ENCODE results near the gene TRPM5.

Gene TRPM5

DNA sequence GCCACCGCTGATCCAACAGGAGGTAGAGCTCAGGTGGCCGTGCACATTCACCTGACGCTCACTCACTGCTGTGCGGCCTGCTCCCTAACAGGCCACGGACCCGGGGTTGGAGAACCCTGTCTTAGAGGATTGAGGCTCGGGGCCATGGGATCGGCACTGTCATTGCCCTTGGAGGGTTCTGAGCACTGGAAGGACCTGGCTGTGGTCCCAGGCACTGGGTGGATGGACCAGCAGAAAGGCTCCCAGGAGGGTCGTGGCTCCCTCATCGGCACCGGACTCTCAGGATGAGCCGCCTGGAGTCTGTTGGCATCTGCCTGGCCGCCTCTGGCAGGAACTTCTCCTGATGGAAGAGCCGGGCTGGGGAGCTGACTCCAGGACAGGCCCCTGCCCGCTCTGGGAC lies 7.0 kb upstream of the TRPM5 start:
- no peak for TF ChIP-seq CTCF (IDR thresholded peaks at IDR 0.05; ENCODE audit: insufficient read depth, missing control alignments)
- no peak for FAIRE-seq
- DNase-seq (ENCODE audit: insufficient read length, low spot score), result no peak

DNA sequence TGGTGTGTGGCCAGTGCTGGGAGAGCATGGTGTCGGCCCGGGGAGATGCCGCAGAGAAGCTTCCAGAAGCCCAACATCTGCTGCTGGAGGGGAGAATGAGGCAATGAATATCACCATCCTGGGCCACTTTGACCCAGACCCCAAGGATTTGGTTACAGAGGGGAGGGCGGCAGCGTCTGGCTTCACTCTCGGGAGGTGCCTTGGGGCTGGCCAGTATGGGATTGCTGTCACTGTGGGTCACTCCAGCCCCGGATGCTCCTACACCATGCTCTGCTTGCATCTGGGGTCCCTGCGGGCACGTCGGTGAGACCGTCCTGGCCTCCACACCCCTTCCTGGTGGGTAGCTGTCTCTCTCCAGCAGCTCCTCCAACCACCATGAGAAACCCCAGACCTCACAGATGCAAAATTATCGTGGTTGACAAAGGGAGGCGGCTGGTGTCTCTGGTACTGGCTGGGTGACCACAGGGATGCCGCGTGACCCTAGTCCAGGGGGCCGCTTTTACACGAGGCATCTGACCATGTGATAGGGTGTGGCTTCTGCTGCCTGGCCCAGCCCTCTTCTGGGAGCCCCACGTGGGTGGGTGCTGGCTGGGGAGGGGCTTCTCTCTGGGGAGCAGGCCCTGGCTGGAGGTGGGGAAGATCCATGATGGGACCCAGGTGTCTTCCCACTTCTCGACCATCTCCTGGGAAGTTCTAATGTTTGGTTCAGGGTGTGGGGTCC lies 6.2 kb upstream of the TRPM5 start:
- TF ChIP-seq CTCF (IDR thresholded peaks at IDR 0.05; ENCODE audit: insufficient read depth, missing control alignments), result no peak
- no peak for DNase-seq (ENCODE audit: insufficient read length, low spot score)

GRCh38 chr11:2449548-2450320 lies 5.4 kb upstream of the TRPM5 start:
- TF ChIP-seq CTCF (IDR thresholded peaks at IDR 0.05; ENCODE audit: insufficient read depth, missing control alignments), result no peak
- no peak for DNase-seq (ENCODE audit: insufficient read length, low spot score)
- FAIRE-seq, result no peak

More for the DNA sequence above, 6.2 kb upstream of the TRPM5 start:
- FAIRE-seq, result no peak

DNA sequence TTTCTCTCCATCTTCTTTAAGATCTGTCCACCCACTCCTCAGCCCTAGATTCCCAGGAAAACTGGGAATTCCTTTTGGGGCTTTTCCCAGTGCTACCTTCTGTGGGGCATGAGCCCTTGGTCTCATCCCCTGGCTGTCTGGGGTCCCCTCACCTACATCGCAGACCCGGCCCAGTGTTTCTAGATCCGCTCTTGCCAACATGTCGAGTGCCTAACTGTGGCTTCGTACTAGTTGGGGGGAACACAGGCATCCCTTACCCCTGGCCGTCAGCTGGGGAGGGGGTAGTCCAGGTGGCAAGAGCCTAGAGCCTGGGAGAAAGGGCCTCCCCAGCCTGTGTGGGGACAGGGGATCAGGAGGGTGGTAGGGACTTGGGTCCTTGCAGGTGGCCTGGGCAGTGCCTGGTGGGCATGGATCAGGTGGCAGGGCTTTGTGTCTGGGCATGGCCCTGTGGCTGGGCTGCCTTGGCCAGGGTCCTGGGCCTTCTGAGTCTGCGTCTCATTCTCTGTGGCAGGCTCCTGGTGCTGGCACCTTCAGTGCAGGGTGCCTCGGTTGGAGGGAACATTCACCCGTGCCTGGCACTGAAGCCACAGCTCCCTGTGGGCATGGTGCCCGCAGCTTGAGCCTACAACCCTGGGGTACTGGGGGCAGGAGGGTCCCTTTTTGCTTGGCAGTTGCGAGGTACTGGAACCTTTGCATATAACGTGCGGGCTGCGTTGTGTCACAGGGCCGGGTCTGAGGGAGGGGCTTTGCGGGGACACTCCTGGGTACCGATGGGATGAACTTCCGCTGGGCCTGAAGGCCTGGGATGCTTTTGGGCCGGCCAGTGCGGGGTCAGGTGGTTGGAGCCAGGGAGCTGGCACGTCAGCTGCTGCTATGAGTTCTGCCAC lies 4.6 kb upstream of the TRPM5 start:
- DNase-seq (ENCODE audit: insufficient read length, low spot score) (no peak), FAIRE-seq (no peak)
- no peak for TF ChIP-seq CTCF (IDR thresholded peaks at IDR 0.05; ENCODE audit: insufficient read depth, missing control alignments)

DNA sequence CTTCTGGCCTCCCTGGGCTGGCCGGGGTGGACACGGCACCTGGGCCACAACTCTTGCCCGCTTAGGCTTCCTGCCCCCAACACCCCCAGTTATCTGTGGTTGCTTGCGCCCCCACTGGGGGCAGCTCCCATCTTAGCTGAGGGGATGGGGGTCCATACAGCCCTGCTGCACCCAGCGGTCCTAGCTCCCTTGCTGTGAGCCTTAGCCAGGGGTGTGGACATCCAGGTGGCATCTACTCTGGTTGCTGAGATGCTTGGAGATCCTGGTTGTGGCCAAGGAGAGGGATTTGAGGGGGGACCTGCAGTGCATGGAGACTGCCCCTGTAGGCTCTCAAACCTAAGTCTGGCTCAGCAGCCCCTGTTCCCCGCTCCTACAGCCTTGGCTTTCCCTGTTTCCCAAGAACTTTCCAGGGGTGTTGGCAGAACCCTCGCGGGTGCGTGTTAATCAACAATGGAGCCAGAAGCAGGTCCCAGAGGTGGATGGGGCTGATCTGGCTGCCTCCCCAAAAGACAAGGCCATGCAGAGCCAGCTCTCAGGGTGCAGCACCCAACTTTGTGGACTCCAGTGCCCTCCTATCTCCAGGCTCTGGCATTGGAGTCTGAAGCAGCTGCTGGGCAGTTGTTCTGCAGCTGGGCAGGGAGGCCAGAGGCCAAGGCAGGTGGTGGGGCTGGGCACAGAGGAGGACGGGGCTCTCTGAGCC lies 3.8 kb upstream of the TRPM5 start:
- DNase-seq (ENCODE audit: insufficient read length, low spot score) (no peak), FAIRE-seq (no peak)
- TF ChIP-seq CTCF (IDR thresholded peaks at IDR 0.05; ENCODE audit: insufficient read depth, missing control alignments), result no peak

- TF ChIP-seq CTCF (IDR thresholded peaks at IDR 0.05; ENCODE audit: insufficient read depth, missing control alignments), result no peak
- no peak for DNase-seq (ENCODE audit: insufficient read length, low spot score)
- FAIRE-seq, result no peak
These were observed 3.1 kb upstream of the TRPM5 start for GRCh38 chr11:2447253-2447950.
